ACHN (cell line): Measurements from ENCODE around the gene ACTN1.
A peak's percentile ranks its signal among the peaks of the same experiment; 100 is the strongest.

Source experiments
- DNase-seq: peaks from one replicate; pipeline ENCODE4 v3.0.0-alpha.2; 2015
- in situ Hi-C: cut with HindIII; loops from 2 replicates; pipeline ENCODE4 v1.10.0; 2017; ENCODE audit warnings: low sequenced_read_pairs, low pct_ligation_motif_present, low pct_unique_long_range_greater_than_20kb

The ACTN1 gene

DNA sequence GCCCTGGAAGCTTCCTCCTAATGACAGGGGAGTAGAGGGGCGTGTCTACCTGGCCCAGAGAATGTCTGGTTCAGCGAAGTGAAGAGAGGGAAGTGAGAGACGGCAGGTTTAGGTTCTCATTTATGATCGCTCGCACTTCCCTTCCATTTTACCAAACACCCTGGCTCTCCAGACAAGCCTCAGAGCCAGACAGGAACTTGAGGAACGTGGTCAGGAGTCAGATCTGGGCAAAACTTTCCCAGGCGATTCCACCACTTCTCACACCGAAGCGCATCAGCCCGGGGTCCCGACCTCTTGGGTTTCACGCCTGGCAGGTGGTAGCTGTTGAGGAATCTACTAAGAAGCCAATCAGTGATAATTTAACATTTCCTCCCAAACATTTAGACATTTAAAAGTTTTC lies 21.3 kb downstream of the ACTN1 start:
- in situ Hi-C loops: no loop called here
- DNase-seq: no peak

DNA sequence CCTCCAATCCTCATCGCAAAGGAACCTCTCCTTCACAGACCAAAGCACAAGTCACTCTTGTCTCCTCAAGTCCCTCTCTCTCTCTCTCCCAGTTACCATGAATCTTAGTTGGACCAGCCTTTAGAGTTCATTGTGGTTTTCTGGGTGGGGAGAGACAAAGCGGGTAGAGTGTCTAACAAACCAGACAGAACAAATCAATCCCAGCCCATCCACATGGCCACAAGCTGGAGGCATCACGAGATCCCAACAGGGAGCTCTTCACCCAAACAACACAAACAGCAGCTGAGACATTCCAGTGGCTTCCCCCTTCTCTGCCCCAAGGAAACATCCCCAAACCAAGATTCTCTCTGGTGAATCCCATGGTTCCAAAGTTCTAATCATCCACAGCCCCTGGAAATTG lies 22.4 kb downstream of the ACTN1 start:
- in situ Hi-C loops: no loop called here

DNA sequence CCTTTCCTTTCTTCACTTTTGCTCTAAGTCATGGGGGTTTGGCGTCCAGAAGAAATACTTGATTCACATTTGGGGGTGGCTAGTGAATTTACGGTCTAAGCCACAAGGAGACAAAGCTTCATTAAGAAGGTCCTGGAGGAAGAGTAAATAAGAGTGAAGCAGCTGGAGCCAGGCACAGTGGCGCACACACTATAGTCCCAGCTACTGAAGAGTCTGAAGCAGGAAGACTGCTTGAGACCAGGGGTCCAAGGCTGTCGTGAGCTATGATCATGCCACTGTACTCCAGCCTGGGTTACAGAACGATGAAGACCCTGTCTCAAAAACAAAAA lies 23.3 kb downstream of the ACTN1 start:
- in situ Hi-C loops: no loop called here
- DNase-seq: no peak

More for the DNA sequence above, 22.4 kb downstream of the ACTN1 start:
- no peak for DNase-seq

- in situ Hi-C loops: no loop called here
- DNase-seq: no peak
Observed at GRCh38 chr14:68955164-68955850, 23.8 kb downstream of the ACTN1 start.

DNA sequence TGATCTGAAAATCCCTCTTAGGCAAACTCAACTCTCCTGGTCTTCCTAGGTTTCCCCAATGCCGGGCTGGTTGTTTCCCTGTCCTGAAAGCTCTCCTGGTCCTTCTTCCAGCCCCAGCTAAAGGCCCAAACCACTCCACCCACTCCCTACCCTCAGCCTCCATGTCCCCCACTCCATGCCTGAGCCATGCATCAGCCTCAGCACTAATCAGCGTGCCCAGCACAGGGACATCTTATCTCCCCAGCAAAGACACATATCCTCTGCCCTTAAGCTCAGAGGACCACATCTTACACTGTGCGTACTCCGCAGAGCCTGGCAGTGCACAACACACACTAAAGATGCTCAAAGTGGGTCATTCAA lies 25.9 kb downstream of the ACTN1 start:
- DNase-seq: no peak
- in situ Hi-C loops: no loop called here

DNA sequence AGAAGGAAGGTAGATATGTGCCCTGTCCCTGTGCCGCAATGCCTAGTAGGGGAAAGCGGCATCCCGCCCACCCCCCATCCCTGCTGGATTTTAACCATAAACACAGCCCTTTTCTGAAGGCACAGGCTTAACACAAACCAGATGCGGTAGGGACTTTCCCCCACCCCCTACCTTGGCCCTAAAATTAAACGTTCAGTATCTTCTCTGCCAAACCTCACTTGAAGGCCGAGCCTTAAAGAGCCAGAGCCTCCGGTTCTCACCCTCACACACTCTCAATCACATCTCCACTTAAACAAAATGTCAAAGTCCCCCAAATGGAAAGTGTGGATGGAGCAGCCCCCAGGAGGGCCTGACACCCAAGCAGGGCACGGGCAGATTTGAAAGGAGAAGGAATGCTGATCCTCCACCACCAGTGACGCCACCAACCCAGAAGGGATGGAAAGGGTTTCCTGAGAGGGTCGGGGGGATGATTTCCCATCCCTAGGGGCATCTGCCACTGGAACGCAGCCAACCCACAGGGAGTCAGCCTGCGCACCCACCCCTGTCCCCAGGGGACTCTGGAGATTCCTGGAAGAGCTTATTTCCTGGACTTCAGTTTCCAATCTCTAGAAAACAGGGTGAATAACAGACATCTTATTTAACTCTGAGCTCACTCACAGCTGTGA lies 26.4 kb downstream of the ACTN1 start:
- in situ Hi-C loops: no loop called here

DNA sequence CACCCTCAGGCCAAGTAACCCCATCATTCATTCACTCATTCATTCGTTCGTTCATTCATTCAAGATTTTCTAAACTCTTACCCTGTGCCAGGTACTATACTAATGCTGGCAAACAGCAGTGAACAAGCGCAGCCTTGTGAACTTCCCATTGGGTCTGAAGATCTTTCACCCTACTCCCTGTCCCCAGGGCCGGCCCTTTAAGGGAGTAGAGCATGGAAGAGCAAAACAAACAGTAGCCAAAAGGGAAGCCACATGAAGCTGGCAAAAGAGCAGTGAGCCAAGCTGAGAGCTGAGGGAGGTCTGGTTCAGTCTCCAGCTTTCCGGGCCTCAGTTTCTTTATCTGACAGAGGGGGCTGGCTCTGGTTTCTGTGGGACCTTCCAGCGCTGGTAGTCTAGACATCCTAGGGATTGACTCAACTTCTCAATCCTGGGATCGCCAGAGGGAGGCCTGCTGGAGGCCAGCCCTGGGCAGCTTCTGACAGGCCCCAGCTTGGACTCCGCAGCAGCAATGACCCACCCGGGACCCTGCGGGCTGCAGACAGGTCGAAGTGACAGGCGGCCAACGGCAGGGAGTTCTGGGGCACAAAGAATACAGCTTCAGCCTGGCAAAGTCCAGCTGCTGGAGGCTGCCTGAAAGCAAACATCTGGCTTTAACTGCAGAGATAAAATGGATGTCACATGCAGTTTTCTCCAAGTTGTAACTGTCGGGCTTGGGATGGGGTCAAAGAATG lies 27.1 kb downstream of the ACTN1 start:
- in situ Hi-C loops: no loop called here
- no peak for DNase-seq

More for the DNA sequence above, 26.4 kb downstream of the ACTN1 start:
- no peak for DNase-seq

- in situ Hi-C loops: no loop called here
- peak; percentile 93 for DNase-seq
Observed at GRCh38 chr14:68951035-68951797, 27.9 kb downstream of the ACTN1 start.

- no peak for DNase-seq
- in situ Hi-C loops: no loop called here
Observed at GRCh38 chr14:68950111-68950510, 29.0 kb downstream of the ACTN1 start.

GRCh38 chr14:68949601-68949965 lies 29.5 kb downstream of the ACTN1 start:
- no peak for DNase-seq
- in situ Hi-C loops: no loop called here

DNA sequence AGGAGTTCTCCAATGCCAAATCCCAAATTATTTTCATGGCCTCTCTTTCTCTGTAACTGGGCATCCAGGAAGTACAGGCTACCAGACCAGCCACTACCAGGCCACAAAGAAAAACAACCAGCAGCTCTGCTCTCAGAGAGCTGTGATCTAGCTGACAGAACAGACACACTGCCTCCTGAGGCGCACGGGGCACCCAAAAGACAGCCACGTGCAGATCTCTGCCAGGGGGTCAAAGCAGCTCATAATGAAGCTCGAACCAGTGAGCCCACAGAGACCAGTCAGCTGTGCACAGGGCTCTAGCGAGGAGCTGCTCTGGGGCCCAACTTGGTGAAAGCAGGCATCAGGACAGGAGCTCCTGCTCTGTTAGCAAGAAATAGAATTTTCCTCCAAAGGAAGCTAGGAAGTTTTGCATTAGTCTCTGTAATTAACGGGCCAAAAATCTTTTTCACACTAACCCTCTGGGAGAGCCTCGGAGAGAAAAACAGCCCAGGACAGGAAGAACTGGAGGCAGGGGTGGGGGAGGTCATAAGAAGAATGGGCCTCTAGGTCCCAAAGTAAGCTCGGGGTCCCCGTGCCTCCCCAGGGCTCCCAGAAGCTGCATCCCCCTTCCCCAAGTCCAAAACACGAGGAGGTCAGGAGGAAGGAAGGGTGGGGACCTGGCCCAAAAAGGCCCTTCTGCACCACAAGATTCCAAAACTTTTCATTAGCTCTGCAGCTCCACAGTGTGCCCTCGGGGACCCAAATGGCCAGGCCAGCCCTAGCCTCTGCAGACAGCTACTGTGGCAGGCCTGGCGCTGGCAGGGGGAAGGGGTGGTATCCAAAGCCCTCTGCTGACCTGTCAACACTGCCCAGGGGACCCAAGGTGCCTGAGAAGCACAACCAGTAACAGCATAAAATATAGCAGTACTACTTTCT lies 30.2 kb downstream of the ACTN1 start:
- in situ Hi-C loops: no loop called here

GRCh38 chr14:68947802-68948201 lies 31.3 kb downstream of the ACTN1 start:
- in situ Hi-C loops: no loop called here
- DNase-seq: no peak

More for the DNA sequence above, 30.2 kb downstream of the ACTN1 start:
- no peak for DNase-seq

- DNase-seq: no peak
- in situ Hi-C loops: no loop called here
Observed at GRCh38 chr14:68946489-68946822, 32.6 kb downstream of the ACTN1 start.

GRCh38 chr14:68945585-68946488 lies 33.3 kb downstream of the ACTN1 start:
- DNase-seq: no peak
- in situ Hi-C loops: no loop called here

DNA sequence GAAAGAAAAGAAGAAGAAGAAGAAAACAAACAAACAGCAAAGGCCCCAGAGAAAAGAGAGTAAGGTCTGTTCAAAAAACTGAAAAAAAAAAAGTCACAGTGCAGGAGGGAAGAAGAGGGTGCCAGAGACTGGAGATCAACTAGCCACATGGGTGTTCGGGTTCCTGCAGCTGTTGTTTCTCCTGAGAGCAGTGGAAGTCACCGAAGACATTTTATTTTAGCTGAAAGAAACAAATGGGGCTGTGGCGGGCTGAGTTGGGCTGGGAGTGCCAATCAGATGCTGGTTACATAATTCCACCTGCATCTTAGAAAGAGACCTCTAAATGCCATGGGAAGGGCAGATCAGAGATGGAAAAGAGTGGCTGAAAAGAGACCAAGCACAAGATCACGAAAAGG lies 33.9 kb downstream of the ACTN1 start:
- in situ Hi-C loops: no loop called here
- no peak for DNase-seq

DNA sequence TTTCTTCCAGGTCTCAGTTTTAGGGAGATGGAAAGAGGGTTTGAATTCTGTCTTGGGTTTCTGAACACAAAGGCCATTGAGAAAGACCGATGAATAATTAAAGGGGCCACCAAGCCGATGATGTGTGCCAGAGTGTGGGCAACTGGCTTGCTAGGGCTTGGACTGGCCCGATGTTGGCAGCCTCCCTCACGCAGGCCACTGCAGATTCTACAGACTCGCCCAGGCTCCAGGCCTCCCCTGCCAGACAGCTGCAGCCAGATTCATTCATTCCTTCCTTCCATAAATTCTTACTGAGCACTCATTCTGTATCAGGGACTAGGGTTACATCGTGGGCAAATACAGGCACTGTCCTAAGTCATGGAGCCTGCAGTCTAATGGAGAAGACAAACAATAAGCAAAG lies 34.9 kb downstream of the ACTN1 start:
- no peak for DNase-seq
- in situ Hi-C loops: no loop called here

DNA sequence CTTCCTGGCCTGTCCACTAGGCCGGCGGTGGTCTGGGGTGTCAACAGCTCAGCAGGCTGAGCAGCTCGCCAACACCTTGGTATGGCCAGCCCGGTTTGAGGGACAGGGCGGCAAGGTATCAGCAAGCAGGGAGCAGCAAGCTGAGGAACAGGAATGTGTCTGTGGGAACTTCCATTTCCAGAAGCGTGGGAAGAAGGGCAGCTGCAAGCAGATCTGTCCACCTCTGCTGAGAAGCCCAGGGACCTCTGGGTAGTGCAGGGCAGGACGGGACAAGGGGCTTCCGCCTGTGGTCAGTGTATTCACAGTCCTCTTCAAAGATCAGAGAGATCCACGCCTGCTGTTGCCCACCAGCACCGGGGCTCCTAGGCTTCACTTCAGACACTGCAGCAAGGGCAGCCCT lies 36.0 kb downstream of the ACTN1 start:
- no peak for DNase-seq
- in situ Hi-C loops: no loop called here
